Neural cell (in vitro differentiated cells): ENCODE results near the gene ANKS3.

Experiments
- CTCF ChIP-seq: fragments of 450-650 bp; IDR thresholded peaks from 2 replicates; pipeline ENCODE4 v1.5.1; 2014; ENCODE audit warnings: antibody characterized with exemption, mild to moderate bottlenecking, moderate library complexity; ENCODE audit not compliant: poor library complexity, severe bottlenecking
- TAF1 ChIP-seq: IDR thresholded peaks from 2 replicates; pipeline ENCODE4 v1.6.1; 2012; ENCODE audit warnings: low read depth

- TF ChIP-seq CTCF: no peak
- no peak for TF ChIP-seq TAF1
These were observed 29.2 kb downstream of the ANKS3 start for GRCh38 chr16:4704913-4705312.
